Neural cell (in vitro differentiated cells): ENCODE results near the gene FAN1. TPM values are rescaled to one million over a fixed set of nuclear protein-coding genes. Genes with fewer than 3 reads are reported as not detected.

Experiments used
- H2AFZ ChIP-seq: fragments of 200-600, 300-800 bp; sonication (generic), shearing (Covaris generic); 2 replicates; pipeline ENCODE4 v1.6.0; 2014; ENCODE audit warnings: low read depth, mild to moderate bottlenecking, antibody characterized with exemption, low read length, moderate library complexity
- H3F3A ChIP-seq: fragments of 200-600 bp; shearing (Covaris generic); 2 replicates; pipeline ENCODE4 v1.6.1; 2016; ENCODE audit warnings: mild to moderate bottlenecking, moderate library complexity, mixed read lengths, antibody characterized with exemption, low read length; ENCODE audit not compliant: insufficient read depth, poor library complexity, severe bottlenecking
- H3K27ac ChIP-seq: fragments of 200-600, 300-800 bp; sonication (generic), shearing (Covaris generic); 2 replicates; pipeline ENCODE4 v1.5.1; 2014; ENCODE audit warnings: mild to moderate bottlenecking, low read length, moderate library complexity
- H3K27me3 ChIP-seq: fragments of 300-800, 200-600 bp; sonication (generic), shearing (Covaris generic); 2 replicates; pipeline ENCODE4 v1.6.0; 2014; ENCODE audit warnings: mild to moderate bottlenecking, low read depth, low read length, moderate library complexity; ENCODE audit not compliant: insufficient read depth
- H3K36me3 ChIP-seq: fragments of 300-800, 200-600 bp; sonication (generic), shearing (Covaris generic); 2 replicates; pipeline ENCODE4 v1.5.1; 2014; ENCODE audit warnings: mild to moderate bottlenecking, antibody characterized with exemption, low read length, moderate library complexity; ENCODE audit not compliant: insufficient read depth
- H3K4me2 ChIP-seq: fragments of 300-800, 200-600 bp; sonication (generic), shearing (Covaris generic); 2 replicates; pipeline ENCODE4 v1.6.0; 2014; ENCODE audit warnings: mild to moderate bottlenecking, low read length
- H3K4me3 ChIP-seq: fragments of 300-800, 200-600 bp; sonication (generic), shearing (Covaris generic); 2 replicates; pipeline ENCODE4 v1.5.1; 2014; ENCODE audit warnings: mild to moderate bottlenecking, low read length, moderate library complexity
- H3K79me2 ChIP-seq: fragments of 200-600 bp; shearing (Covaris generic); replicated peaks from 2 replicates; pipeline ENCODE4 v1.6.0; 2014; ENCODE audit warnings: mild to moderate bottlenecking, low read length, moderate library complexity; ENCODE audit not compliant: insufficient read depth
- H3K9ac ChIP-seq: fragments of 300-800, 200-600 bp; sonication (generic), shearing (Covaris generic); 2 replicates; pipeline ENCODE4 v1.6.1; 2016; ENCODE audit warnings: mild to moderate bottlenecking, low read length, mixed read lengths
- H3K9me2 ChIP-seq: fragments of 200-600 bp; shearing (Covaris generic); 2 replicates; pipeline ENCODE4 v1.6.1; 2016; ENCODE audit warnings: mild to moderate bottlenecking, low read length, mixed read lengths; ENCODE audit not compliant: insufficient read depth
- H3K9me3 ChIP-seq: fragments of 200-600, 300-800 bp; sonication (generic), shearing (Covaris generic); 2 replicates; pipeline ENCODE4 v1.6.1; 2016; ENCODE audit warnings: mild to moderate bottlenecking, mixed run types, low read length, moderate library complexity, mixed read lengths
- H4K20me1 ChIP-seq: fragments of 200-600 bp; shearing (Covaris generic); 2 replicates; pipeline ENCODE4 v1.6.1; 2016; ENCODE audit warnings: mild to moderate bottlenecking, mixed run types; ENCODE audit not compliant: insufficient read depth
- EP300 ChIP-seq: fragments of 450-650 bp; conservative IDR thresholded peaks from 2 replicates; pipeline ENCODE4 v1.6.1; 2014; ENCODE audit warnings: antibody characterized with exemption, mild to moderate bottlenecking, moderate library complexity; ENCODE audit not compliant: poor library complexity, severe bottlenecking
- EZH2 ChIP-seq: fragments of 200-600, 300-800 bp; shearing (Covaris generic), sonication (generic); IDR thresholded peaks from 2 replicates; pipeline ENCODE4 v1.6.1; 2014; ENCODE audit warnings: antibody characterized with exemption, low read length, borderline replicate concordance, mild to moderate bottlenecking; ENCODE audit not compliant: insufficient read depth, poor library complexity, severe bottlenecking
- MXI1 ChIP-seq: fragments of 450-650 bp; conservative IDR thresholded peaks from 2 replicates; pipeline ENCODE4 v1.6.1; 2014; ENCODE audit warnings: antibody characterized with exemption, mild to moderate bottlenecking; ENCODE audit not compliant: poor library complexity, severe bottlenecking
- POLR2AphosphoS5 ChIP-seq: IDR thresholded peaks from 2 replicates; pipeline ENCODE4 v1.6.1; 2012
- RAD21 ChIP-seq: fragments of 450-650 bp; conservative IDR thresholded peaks from 2 replicates; pipeline ENCODE4 v1.6.1; 2014; ENCODE audit warnings: antibody characterized with exemption, mild to moderate bottlenecking, moderate library complexity
- SMC3 ChIP-seq: fragments of 450-650 bp; conservative IDR thresholded peaks from 2 replicates; pipeline ENCODE4 v1.6.1; 2014; ENCODE audit warnings: antibody characterized with exemption, mild to moderate bottlenecking, moderate library complexity; ENCODE audit not compliant: poor library complexity
- TAF1 ChIP-seq: IDR thresholded peaks from 2 replicates; pipeline ENCODE4 v1.6.1; 2012; ENCODE audit warnings: low read depth
- polyA plus RNA-seq: library from polyadenylated mRNA; depleted of rRNA; stranded (reverse); fragments of >200 nt; gene quantifications from 2 replicates; pipeline ENCODE4 v1.2.3, GENCODE V29; 2014
- TF ChIP-seq, protein P1 (sequence below): IDR thresholded peaks from 2 replicates; pipeline ENCODE4 v1.6.1; 2012; ENCODE audit warnings: borderline replicate concordance
- TF ChIP-seq, protein P2 (sequence below): fragments of 450-650 bp; IDR thresholded peaks from 2 replicates; pipeline ENCODE4 v1.5.1; 2014; ENCODE audit warnings: antibody characterized with exemption, mild to moderate bottlenecking, moderate library complexity; ENCODE audit not compliant: poor library complexity, severe bottlenecking

FAN1 gene
- polyA plus RNA-seq, 1 donor from 2014 or later: 38.5 TPM

DNA sequence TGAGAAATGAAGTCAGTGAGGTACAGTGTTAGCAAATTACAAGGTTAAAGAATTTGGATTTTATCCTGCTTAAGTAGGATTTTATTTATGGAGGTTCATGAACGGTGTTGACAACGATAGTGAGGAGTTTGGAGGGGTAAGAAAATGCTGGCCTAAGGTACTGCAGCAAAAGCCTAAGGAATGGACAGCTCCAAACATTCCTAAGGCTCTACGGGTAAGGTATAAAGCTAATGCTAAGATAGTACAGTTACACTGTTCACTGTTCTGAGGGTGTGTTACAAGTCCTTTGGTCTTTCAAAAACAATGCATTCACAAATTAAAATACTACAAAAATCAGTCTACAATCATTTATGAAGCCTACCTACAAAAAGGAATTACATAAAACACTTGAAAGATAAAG, 80.4 kb downstream of the FAN1 start:
- Histone ChIP-seq H3K9me2 (no peaks in the 10 kb centered on the region), H3K9ac (no peak overlapping the region), H2AFZ (no peak overlapping the region), H3K36me3 (no peaks in the 10 kb centered on the region), H3F3A (no peaks in the 10 kb centered on the region), H3K4me3 (no peak overlapping the region), H3K4me2 (no peak overlapping the region), H3K27me3 (no peaks in the 10 kb centered on the region), H3K79me2 (no peaks in the 10 kb centered on the region), H3K27ac (no peak overlapping the region), H4K20me1 (no peaks in the 10 kb centered on the region), H3K9me3 (no peaks in the 10 kb centered on the region)
- TF ChIP-seq SMC3 (no peak), RAD21 (no peak), TAF1 (no peak), EP300 (no peak), MXI1 (no peak), EZH2 (no peak), POLR2AphosphoS5 (no peak)
- TF ChIP-seq, protein P1, sequence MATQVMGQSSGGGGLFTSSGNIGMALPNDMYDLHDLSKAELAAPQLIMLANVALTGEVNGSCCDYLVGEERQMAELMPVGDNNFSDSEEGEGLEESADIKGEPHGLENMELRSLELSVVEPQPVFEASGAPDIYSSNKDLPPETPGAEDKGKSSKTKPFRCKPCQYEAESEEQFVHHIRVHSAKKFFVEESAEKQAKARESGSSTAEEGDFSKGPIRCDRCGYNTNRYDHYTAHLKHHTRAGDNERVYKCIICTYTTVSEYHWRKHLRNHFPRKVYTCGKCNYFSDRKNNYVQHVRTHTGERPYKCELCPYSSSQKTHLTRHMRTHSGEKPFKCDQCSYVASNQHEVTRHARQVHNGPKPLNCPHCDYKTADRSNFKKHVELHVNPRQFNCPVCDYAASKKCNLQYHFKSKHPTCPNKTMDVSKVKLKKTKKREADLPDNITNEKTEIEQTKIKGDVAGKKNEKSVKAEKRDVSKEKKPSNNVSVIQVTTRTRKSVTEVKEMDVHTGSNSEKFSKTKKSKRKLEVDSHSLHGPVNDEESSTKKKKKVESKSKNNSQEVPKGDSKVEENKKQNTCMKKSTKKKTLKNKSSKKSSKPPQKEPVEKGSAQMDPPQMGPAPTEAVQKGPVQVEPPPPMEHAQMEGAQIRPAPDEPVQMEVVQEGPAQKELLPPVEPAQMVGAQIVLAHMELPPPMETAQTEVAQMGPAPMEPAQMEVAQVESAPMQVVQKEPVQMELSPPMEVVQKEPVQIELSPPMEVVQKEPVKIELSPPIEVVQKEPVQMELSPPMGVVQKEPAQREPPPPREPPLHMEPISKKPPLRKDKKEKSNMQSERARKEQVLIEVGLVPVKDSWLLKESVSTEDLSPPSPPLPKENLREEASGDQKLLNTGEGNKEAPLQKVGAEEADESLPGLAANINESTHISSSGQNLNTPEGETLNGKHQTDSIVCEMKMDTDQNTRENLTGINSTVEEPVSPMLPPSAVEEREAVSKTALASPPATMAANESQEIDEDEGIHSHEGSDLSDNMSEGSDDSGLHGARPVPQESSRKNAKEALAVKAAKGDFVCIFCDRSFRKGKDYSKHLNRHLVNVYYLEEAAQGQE: no peak
- TF ChIP-seq, protein P2, sequence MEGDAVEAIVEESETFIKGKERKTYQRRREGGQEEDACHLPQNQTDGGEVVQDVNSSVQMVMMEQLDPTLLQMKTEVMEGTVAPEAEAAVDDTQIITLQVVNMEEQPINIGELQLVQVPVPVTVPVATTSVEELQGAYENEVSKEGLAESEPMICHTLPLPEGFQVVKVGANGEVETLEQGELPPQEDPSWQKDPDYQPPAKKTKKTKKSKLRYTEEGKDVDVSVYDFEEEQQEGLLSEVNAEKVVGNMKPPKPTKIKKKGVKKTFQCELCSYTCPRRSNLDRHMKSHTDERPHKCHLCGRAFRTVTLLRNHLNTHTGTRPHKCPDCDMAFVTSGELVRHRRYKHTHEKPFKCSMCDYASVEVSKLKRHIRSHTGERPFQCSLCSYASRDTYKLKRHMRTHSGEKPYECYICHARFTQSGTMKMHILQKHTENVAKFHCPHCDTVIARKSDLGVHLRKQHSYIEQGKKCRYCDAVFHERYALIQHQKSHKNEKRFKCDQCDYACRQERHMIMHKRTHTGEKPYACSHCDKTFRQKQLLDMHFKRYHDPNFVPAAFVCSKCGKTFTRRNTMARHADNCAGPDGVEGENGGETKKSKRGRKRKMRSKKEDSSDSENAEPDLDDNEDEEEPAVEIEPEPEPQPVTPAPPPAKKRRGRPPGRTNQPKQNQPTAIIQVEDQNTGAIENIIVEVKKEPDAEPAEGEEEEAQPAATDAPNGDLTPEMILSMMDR: no peak

DNA sequence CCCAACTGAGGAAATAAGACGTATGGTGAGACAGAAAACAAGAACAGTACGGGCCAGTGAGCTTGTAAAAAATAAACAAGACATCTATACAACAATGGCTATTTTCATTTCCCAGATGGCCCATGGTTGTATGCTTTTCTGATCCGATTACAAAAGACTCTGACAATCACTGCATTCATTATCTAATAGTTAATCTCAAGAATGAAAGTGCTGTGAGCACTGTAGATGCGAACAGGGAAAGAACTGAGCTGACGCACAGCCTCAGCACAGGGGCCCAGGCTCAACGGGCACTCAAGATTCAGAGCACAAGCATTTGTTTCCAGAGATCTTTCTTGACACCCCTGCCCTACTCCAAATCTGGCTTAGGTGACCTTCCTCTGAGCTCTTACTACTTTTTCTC, 80.8 kb downstream of the FAN1 start:
- H3K27ac ChIP-seq: no peak overlapping the region
- H3K4me2 ChIP-seq: no peak overlapping the region
- H3F3A ChIP-seq: no peaks in the 10 kb centered on the region
- TF ChIP-seq POLR2AphosphoS5 (no peak), EZH2 (no peak), TAF1 (no peak), RAD21 (no peak), SMC3 (no peak), MXI1 (no peak), EP300 (no peak)
- TF ChIP-seq, protein P2: no peak
- TF ChIP-seq, protein P1: no peak
- no peaks in the 10 kb centered on the region for H3K27me3 ChIP-seq
- H3K79me2 ChIP-seq: no peaks in the 10 kb centered on the region
- no peak overlapping the region for H3K9ac ChIP-seq
- H4K20me1 ChIP-seq: no peaks in the 10 kb centered on the region
- H3K4me3 ChIP-seq: no peak overlapping the region
- H2AFZ ChIP-seq: no peak overlapping the region
- H3K9me2 ChIP-seq: no peaks in the 10 kb centered on the region
- no peaks in the 10 kb centered on the region for H3K36me3 ChIP-seq
- no peaks in the 10 kb centered on the region for H3K9me3 ChIP-seq
